Esophagus muscularis mucosa (tissue), 3 donors: ENCODE data around the gene ARID4B.

ENCODE experiments used
- CTCF ChIP-seq, 3 experiments: fragments of 200-600 bp in 2 of 3; fragments of 450-650 bp in 1 of 3; sonication (generic) in 2 of 3; IDR thresholded peaks; one replicate each; pipeline ENCODE4 v1.5.1; 2017 to 2019; ENCODE audit warnings: antibody characterized with exemption in 3 of 3, mild to moderate bottlenecking in 2 of 3, moderate library complexity in 1 of 3
- POLR2A ChIP-seq: fragments of 450-650 bp; IDR thresholded peaks from one replicate; pipeline ENCODE4 v1.6.1; 2017; ENCODE audit warnings: antibody characterized with exemption, moderate library complexity, mild to moderate bottlenecking, low read depth
- POLR2AphosphoS5 ChIP-seq, 2 donors: sonication (generic); formaldehyde crosslinking; IDR thresholded peaks; one replicate each; pipeline ENCODE4 v1.6.1; 2017; ENCODE audit warnings: antibody characterized with exemption in 2 of 2

GRCh38 chr1:235265900-235266299 lies 62.1 kb downstream of the ARID4B start:
- TF ChIP-seq CTCF (IDR thresholded peaks at IDR 0.05) (no peak), POLR2A (no peak), POLR2AphosphoS5 (IDR thresholded peaks at IDR 0.05) (no peak)
